Measurements from ENCODE around the gene LRRC39. TPM values are rescaled to one million over a fixed set of nuclear protein-coding genes. Genes with fewer than 3 reads are reported as not detected.

LRRC39 gene
- total RNA-seq, 1 experiment from 2014 or later: 0.46 TPM

DNA sequence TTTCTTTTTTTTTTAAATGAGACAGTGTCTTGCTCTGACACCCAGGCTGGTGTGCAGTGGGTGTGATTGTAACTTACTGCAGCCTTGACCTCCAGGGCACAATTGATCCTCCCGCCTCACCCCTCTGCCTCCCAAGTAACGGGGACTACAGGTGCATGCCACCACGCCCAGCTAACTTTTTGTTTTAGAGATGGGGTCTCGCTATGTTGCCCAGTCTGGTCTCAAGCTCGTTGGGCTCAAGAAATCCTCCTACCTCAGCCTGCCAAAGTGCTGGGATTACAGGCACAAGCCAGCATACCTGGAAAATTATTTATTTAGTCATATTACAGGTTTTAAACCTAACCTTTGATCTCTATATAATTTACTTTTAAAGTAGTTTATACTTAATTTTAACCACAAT lies 13.4 kb downstream of the LRRC39 start:
- H3K27me3 Mint-ChIP-seq (ENCODE audit: low read depth): no peaks in the 10 kb centered on the region
- H3K4me1 Mint-ChIP-seq: 0 out of 2 replicates have a peak, but pooled peaks cover 3% of the 10 kb centered on the region
- no peak overlapping the region for H3K27ac Mint-ChIP-seq
- POLR2A ChIA-PET: interaction anchor here (0.8 kb wide), 1 partner anchor 19 kb away, joined by 3 read pairs; no protein-coding TSS in a partner anchor
- no peak for DNase-seq (ENCODE audit: low spot score)
- TF ChIP-seq ZNF121 (CRISPR knock-in tag; IDR thresholded peaks at IDR 0.05): peak; percentile 78
- TF ChIP-seq GRHL2 (CRISPR knock-in tag; IDR thresholded peaks at IDR 0.05; ENCODE audit: insufficient replicate concordance, severe bottlenecking): no peak
- CTCF ChIA-PET: interaction anchor here (0.8 kb wide), 1 partner anchor 32 kb away, joined by 3 read pairs; the partner anchor contains the start of genes SASS6 and TRMT13
- H3K36me3 Mint-ChIP-seq: no peaks in the 10 kb centered on the region
- H3K9me3 Mint-ChIP-seq: peaks cover 6% of the 10 kb centered on the region
- H3K4me3 Mint-ChIP-seq: no peak overlapping the region
- ATAC-seq: no peak

DNA sequence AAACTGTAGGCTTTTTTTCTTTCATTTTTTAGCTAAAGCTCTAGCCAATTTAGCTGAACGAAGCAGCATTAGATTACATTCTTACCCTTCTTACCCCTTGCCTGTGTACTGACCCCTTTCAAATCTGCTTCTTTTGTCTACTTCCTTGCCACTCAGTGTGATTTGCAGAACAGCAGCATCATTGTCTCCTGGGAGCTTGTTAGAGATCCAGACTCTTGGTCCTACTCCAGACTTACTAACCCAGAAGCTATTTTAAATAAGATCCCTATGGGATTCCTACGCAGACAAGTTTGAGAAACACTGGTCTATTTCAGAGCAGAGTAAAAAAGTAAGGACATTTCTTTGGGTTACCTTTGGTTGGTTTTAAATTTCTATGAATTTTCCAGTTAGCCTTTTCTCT lies 13.8 kb downstream of the LRRC39 start:
- ATAC-seq (no peak), DNase-seq (ENCODE audit: low spot score) (no peak)
- no peak overlapping the region for H3K4me3 Mint-ChIP-seq
- H3K4me1 Mint-ChIP-seq: 0 out of 2 replicates have a peak, but pooled peaks cover 3% of the 10 kb centered on the region
- TF ChIP-seq, protein P1, sequence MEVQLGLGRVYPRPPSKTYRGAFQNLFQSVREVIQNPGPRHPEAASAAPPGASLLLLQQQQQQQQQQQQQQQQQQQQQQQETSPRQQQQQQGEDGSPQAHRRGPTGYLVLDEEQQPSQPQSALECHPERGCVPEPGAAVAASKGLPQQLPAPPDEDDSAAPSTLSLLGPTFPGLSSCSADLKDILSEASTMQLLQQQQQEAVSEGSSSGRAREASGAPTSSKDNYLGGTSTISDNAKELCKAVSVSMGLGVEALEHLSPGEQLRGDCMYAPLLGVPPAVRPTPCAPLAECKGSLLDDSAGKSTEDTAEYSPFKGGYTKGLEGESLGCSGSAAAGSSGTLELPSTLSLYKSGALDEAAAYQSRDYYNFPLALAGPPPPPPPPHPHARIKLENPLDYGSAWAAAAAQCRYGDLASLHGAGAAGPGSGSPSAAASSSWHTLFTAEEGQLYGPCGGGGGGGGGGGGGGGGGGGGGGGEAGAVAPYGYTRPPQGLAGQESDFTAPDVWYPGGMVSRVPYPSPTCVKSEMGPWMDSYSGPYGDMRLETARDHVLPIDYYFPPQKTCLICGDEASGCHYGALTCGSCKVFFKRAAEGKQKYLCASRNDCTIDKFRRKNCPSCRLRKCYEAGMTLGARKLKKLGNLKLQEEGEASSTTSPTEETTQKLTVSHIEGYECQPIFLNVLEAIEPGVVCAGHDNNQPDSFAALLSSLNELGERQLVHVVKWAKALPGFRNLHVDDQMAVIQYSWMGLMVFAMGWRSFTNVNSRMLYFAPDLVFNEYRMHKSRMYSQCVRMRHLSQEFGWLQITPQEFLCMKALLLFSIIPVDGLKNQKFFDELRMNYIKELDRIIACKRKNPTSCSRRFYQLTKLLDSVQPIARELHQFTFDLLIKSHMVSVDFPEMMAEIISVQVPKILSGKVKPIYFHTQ (CRISPR knock-in tag; IDR thresholded peaks at IDR 0.05): no peak
- TF ChIP-seq, protein P2, sequence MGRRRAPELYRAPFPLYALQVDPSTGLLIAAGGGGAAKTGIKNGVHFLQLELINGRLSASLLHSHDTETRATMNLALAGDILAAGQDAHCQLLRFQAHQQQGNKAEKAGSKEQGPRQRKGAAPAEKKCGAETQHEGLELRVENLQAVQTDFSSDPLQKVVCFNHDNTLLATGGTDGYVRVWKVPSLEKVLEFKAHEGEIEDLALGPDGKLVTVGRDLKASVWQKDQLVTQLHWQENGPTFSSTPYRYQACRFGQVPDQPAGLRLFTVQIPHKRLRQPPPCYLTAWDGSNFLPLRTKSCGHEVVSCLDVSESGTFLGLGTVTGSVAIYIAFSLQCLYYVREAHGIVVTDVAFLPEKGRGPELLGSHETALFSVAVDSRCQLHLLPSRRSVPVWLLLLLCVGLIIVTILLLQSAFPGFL (CRISPR knock-in tag; IDR thresholded peaks at IDR 0.05; ENCODE audit: borderline replicate concordance): no peak
- no peak for TF ChIP-seq MYBL2 (CRISPR knock-in tag; IDR thresholded peaks at IDR 0.05)
- TF ChIP-seq JAZF1 (CRISPR knock-in tag; IDR thresholded peaks at IDR 0.05): no peak
- TF ChIP-seq RORB (CRISPR knock-in tag; IDR thresholded peaks at IDR 0.05): no peak
- no peak for TF ChIP-seq GABPB1 (CRISPR knock-in tag; IDR thresholded peaks at IDR 0.05)
- TF ChIP-seq NR1H2 (CRISPR knock-in tag; IDR thresholded peaks at IDR 0.05): no peak
- TF ChIP-seq FOXJ3 (CRISPR knock-in tag; IDR thresholded peaks at IDR 0.05; ENCODE audit: borderline replicate concordance): no peak
- TF ChIP-seq, protein P3, sequence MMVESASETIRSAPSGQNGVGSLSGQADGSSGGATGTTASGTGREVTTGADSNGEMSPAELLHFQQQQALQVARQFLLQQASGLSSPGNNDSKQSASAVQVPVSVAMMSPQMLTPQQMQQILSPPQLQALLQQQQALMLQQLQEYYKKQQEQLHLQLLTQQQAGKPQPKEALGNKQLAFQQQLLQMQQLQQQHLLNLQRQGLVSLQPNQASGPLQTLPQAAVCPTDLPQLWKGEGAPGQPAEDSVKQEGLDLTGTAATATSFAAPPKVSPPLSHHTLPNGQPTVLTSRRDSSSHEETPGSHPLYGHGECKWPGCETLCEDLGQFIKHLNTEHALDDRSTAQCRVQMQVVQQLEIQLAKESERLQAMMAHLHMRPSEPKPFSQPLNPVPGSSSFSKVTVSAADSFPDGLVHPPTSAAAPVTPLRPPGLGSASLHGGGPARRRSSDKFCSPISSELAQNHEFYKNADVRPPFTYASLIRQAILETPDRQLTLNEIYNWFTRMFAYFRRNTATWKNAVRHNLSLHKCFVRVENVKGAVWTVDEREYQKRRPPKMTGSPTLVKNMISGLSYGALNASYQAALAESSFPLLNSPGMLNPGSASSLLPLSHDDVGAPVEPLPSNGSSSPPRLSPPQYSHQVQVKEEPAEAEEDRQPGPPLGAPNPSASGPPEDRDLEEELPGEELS (CRISPR knock-in tag; IDR thresholded peaks at IDR 0.05): no peak
- TF ChIP-seq, protein P4, sequence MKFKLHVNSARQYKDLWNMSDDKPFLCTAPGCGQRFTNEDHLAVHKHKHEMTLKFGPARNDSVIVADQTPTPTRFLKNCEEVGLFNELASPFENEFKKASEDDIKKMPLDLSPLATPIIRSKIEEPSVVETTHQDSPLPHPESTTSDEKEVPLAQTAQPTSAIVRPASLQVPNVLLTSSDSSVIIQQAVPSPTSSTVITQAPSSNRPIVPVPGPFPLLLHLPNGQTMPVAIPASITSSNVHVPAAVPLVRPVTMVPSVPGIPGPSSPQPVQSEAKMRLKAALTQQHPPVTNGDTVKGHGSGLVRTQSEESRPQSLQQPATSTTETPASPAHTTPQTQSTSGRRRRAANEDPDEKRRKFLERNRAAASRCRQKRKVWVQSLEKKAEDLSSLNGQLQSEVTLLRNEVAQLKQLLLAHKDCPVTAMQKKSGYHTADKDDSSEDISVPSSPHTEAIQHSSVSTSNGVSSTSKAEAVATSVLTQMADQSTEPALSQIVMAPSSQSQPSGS (CRISPR knock-in tag; IDR thresholded peaks at IDR 0.05; ENCODE audit: borderline replicate concordance, low read depth): no peak
- TF ChIP-seq, protein P5, sequence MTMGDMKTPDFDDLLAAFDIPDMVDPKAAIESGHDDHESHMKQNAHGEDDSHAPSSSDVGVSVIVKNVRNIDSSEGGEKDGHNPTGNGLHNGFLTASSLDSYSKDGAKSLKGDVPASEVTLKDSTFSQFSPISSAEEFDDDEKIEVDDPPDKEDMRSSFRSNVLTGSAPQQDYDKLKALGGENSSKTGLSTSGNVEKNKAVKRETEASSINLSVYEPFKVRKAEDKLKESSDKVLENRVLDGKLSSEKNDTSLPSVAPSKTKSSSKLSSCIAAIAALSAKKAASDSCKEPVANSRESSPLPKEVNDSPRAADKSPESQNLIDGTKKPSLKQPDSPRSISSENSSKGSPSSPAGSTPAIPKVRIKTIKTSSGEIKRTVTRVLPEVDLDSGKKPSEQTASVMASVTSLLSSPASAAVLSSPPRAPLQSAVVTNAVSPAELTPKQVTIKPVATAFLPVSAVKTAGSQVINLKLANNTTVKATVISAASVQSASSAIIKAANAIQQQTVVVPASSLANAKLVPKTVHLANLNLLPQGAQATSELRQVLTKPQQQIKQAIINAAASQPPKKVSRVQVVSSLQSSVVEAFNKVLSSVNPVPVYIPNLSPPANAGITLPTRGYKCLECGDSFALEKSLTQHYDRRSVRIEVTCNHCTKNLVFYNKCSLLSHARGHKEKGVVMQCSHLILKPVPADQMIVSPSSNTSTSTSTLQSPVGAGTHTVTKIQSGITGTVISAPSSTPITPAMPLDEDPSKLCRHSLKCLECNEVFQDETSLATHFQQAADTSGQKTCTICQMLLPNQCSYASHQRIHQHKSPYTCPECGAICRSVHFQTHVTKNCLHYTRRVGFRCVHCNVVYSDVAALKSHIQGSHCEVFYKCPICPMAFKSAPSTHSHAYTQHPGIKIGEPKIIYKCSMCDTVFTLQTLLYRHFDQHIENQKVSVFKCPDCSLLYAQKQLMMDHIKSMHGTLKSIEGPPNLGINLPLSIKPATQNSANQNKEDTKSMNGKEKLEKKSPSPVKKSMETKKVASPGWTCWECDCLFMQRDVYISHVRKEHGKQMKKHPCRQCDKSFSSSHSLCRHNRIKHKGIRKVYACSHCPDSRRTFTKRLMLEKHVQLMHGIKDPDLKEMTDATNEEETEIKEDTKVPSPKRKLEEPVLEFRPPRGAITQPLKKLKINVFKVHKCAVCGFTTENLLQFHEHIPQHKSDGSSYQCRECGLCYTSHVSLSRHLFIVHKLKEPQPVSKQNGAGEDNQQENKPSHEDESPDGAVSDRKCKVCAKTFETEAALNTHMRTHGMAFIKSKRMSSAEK (CRISPR knock-in tag; IDR thresholded peaks at IDR 0.05; ENCODE audit: borderline replicate concordance): no peak
- no peak for TF ChIP-seq ETV6 (CRISPR knock-in tag; IDR thresholded peaks at IDR 0.05)
- TF ChIP-seq, protein P6, sequence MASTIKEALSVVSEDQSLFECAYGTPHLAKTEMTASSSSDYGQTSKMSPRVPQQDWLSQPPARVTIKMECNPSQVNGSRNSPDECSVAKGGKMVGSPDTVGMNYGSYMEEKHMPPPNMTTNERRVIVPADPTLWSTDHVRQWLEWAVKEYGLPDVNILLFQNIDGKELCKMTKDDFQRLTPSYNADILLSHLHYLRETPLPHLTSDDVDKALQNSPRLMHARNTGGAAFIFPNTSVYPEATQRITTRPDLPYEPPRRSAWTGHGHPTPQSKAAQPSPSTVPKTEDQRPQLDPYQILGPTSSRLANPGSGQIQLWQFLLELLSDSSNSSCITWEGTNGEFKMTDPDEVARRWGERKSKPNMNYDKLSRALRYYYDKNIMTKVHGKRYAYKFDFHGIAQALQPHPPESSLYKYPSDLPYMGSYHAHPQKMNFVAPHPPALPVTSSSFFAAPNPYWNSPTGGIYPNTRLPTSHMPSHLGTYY (CRISPR knock-in tag; IDR thresholded peaks at IDR 0.05): no peak
- TF ChIP-seq ZNF138 (CRISPR knock-in tag; conservative IDR thresholded peaks at IDR 0.05): no peak
- no peak for TF ChIP-seq OVOL2 (CRISPR knock-in tag; IDR thresholded peaks at IDR 0.05; ENCODE audit: borderline replicate concordance)
- TF ChIP-seq ELF4 (CRISPR knock-in tag; IDR thresholded peaks at IDR 0.05; ENCODE audit: low read depth): no peak
- peaks cover 6% of the 10 kb centered on the region for H3K9me3 Mint-ChIP-seq
- CTCF ChIA-PET: interaction anchor here (0.8 to 1.2 kb wide), 2 partner anchors 31 to 295 kb away, joined by 3 read pairs; partner anchors contain the start of genes SASS6 and TRMT13
- H3K27me3 Mint-ChIP-seq (ENCODE audit: low read depth): no peaks in the 10 kb centered on the region
- no peaks in the 10 kb centered on the region for H3K36me3 Mint-ChIP-seq
- POLR2A ChIA-PET: interaction anchor here (0.8 kb wide), 1 partner anchor 20 kb away, joined by 3 read pairs; no protein-coding TSS in a partner anchor
- H3K27ac Mint-ChIP-seq: no peak overlapping the region

Measured in WTC11 (cell line).